Muscle layer of colon (tissue), 2 donors: ENCODE measurements around the gene ZFYVE19.

Source experiments
- H3K27ac ChIP-seq: one replicate; pipeline ENCODE4 v1.7.0; 2013; ENCODE audit warnings: low read depth, mild to moderate bottlenecking, low read length, moderate library complexity
- H3K27me3 ChIP-seq, 2 donors: one replicate each; pipeline ENCODE4 v1.7.0; 2013; ENCODE audit warnings: low read length in 2 of 2, mild to moderate bottlenecking in 2 of 2; ENCODE audit not compliant: insufficient read depth in 2 of 2, control insufficient read depth in 1 of 2
- H3K36me3 ChIP-seq: one replicate; pipeline ENCODE4 v1.7.0; 2013; ENCODE audit warnings: mild to moderate bottlenecking, low read length; ENCODE audit not compliant: insufficient read depth
- H3K4me1 ChIP-seq: one replicate; pipeline ENCODE4 v1.7.0; 2013; ENCODE audit warnings: mild to moderate bottlenecking, low read length; ENCODE audit not compliant: insufficient read depth
- H3K4me3 ChIP-seq, 2 donors: one replicate each; pipeline ENCODE4 v1.7.0; 2013; ENCODE audit warnings: low read length in 2 of 2, low read depth in 1 of 2, mild to moderate bottlenecking in 1 of 2, moderate library complexity in 1 of 2
- H3K9ac ChIP-seq: one replicate; pipeline ENCODE4 v1.7.0; 2013; ENCODE audit warnings: low read length
- H3K9me3 ChIP-seq: one replicate; pipeline ENCODE4 v1.7.0; 2013; ENCODE audit warnings: mild to moderate bottlenecking, low read length
- donor health status: abdominal sarcoma.
- donor health status: Adenocarcinoma of cecum.

The ZFYVE19 gene

GRCh38 chr15:40807028-40807887 lies at the start of gene ZFYVE19, which contains the start of gene DNAJC17:
ZFYVE19 (plus strand) TSS chr15:40807089; CDS start chr15:40807590, 501 bp downstream.
DNAJC17 (minus strand) TSS chr15:40807473; CDS start chr15:40807446, 27 bp downstream.
- H3K27me3 ChIP-seq, result no peaks in the 10 kb centered on the region
- peak within 1 kb of the TSS; percentile 93 for H3K9ac ChIP-seq
- H3K4me1 ChIP-seq, result peaks cover 15% of the 10 kb centered on the region
- peak within 1 kb of the TSS; percentile 90 for H3K27ac ChIP-seq
- peaks cover 9% of the 10 kb centered on the region for H3K36me3 ChIP-seq
- peak within 1 kb of the TSS; percentile 60 to 100 for H3K4me3 ChIP-seq
- H3K9me3 ChIP-seq, result no peaks in the 10 kb centered on the region

GRCh38 chr15:40759961-40760360 lies 46.9 kb upstream of the ZFYVE19 start:
- Histone ChIP-seq H3K27me3 (no peaks in the 10 kb centered on the region), H3K9me3 (no peaks in the 10 kb centered on the region), H3K4me1 (peaks cover 14% of the 10 kb centered on the region), H3K36me3 (no peaks in the 10 kb centered on the region), H3K27ac (no peak overlapping the region), H3K9ac (no peak overlapping the region), H3K4me3 (no peak overlapping the region)

DNA sequence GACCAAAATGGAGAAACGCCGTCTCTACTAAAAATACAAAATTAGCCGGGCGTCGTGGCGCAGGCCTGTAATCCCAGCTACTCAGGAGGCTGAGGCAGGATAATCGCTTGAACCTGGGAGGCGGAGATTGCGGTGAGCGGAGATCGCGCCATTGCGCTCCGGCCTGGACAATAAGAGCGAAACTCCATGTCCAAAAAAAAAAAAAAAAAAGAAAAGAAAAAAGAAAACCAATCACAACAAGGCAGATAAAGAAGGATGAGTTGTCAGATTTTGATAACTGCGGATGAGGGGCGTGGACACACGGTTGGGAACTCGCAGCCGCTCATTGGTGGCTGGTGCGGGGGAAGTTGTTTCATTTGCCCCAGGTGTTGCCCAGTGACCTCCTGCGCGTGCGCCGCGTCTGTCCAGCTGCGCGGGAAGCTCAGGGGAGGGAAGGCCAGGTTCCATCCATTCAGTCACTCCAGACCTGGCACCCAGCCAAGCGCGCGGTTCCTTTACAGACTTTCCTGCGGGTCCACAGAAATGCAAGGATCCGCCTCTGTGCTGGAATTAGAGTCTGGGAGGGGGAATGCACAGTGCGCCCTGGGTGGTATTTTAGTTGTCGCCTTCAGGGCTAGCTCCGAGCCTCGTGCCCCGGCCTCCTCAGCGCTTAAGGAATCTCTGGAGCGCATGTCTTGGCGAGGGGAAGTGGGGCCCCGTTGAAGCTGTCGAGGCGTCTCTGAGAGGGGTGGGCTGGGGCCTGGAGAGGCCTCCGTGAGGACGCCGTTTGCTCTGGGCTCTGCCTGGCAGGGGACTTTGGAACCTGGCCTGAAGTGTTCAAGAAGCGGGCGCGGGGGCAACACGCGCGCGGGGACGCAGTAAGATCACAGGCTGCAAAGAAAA lies 43.7 kb upstream of the ZFYVE19 start:
- H3K9me3 ChIP-seq, result no peaks in the 10 kb centered on the region
- H3K4me1 ChIP-seq, result peaks cover 14% of the 10 kb centered on the region
- H3K4me3 ChIP-seq, result peak overlapping the region; percentile 47 to 60
- no peak overlapping the region for H3K9ac ChIP-seq
- no peaks in the 10 kb centered on the region for H3K27me3 ChIP-seq
- no peaks in the 10 kb centered on the region for H3K36me3 ChIP-seq
- peak overlapping the region; percentile 70 for H3K27ac ChIP-seq

GRCh38 chr15:40763801-40764628 lies 42.9 kb upstream of the ZFYVE19 start, which contains the start of gene GCHFR:
GCHFR (plus strand) TSS chr15:40764068; CDS start chr15:40764181, 113 bp downstream.
- peaks cover 14% of the 10 kb centered on the region for H3K4me1 ChIP-seq
- no peaks in the 10 kb centered on the region for H3K9me3 ChIP-seq
- H3K27me3 ChIP-seq, result no peaks in the 10 kb centered on the region
- peak within 1 kb of the TSS; percentile 47 to 60 for H3K4me3 ChIP-seq
- no peak within 1 kb of the TSS for H3K9ac ChIP-seq
- peak within 1 kb of the TSS; percentile 70 for H3K27ac ChIP-seq
- H3K36me3 ChIP-seq, result no peaks in the 10 kb centered on the region

DNA sequence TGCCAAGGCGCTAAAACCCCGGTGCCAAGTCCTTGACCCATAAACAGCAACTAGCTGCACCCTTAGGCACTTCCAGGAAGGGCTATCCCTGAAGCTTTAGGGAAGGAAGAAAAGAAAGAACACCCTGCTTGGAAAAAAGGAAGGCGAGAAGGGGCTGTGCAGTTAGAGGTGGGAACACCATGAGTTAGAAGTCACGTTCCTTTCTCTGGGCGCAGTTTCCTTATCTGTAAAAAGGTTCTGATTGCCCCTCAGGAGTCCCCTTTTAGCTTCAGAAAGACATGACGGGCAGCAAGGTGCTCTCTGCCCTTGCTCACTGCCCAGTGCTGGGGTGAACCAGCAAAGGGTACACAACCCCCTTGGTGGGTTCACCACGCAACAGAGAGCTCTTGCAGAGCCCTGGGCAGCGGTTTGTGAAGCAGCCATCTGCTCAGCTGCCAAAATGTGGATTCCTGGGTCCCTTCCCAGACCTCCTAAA lies 42.2 kb upstream of the ZFYVE19 start:
- H3K27me3 ChIP-seq, result no peaks in the 10 kb centered on the region
- no peaks in the 10 kb centered on the region for H3K9me3 ChIP-seq
- peak overlapping the region; percentile 70 for H3K27ac ChIP-seq
- peaks cover 16% of the 10 kb centered on the region for H3K4me1 ChIP-seq
- H3K4me3 ChIP-seq, result peak overlapping the region in 1 of 2 donors; percentile 60
- H3K36me3 ChIP-seq, result no peaks in the 10 kb centered on the region
- no peak overlapping the region for H3K9ac ChIP-seq

DNA sequence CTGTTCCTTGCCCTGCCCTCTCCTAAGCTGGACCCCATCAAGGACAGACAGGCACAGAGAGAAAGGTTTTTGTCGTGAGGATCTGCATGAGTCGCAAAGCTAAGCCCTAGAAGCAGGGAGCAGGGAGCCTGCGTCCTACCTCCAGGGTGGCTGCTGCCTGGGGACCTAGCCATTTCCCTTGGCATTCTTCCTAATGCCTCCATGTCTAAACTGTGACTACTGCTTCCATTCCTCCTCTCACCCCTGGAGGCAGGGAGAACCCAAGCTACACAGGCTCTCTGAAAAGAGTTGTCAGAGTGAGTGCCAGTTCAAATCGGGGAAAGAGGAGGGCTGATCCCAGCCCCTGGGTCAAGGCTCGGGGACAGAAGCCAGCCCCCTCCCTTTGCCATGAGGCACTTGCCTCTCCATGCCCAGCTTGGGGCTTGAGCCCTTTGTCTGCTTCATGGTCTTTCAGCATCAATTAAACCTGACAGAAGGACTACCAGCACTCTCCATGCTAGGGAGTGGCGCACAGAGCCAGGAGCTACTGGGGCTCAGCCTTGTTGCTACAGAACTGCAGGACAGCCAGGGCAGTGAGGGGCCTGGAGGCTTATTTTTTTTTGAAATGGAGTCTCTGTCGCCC lies 40.6 kb upstream of the ZFYVE19 start:
- Histone ChIP-seq H3K4me1 (peaks cover 18% of the 10 kb centered on the region), H3K9ac (no peak overlapping the region), H3K4me3 (no peak overlapping the region), H3K9me3 (no peaks in the 10 kb centered on the region), H3K27ac (no peak overlapping the region), H3K27me3 (no peaks in the 10 kb centered on the region), H3K36me3 (peaks cover under 1% of the 10 kb centered on the region)

- no peak overlapping the region for H3K9ac ChIP-seq
- H3K9me3 ChIP-seq, result no peaks in the 10 kb centered on the region
- H3K27ac ChIP-seq, result no peak overlapping the region
- peaks cover 9% of the 10 kb centered on the region for H3K36me3 ChIP-seq
- H3K4me3 ChIP-seq, result no peak overlapping the region
- H3K4me1 ChIP-seq, result peaks cover 18% of the 10 kb centered on the region
- no peaks in the 10 kb centered on the region for H3K27me3 ChIP-seq
These were observed 39.7 kb upstream of the ZFYVE19 start for GRCh38 chr15:40766906-40767837.

GRCh38 chr15:40767838-40768500 lies 38.9 kb upstream of the ZFYVE19 start:
- H3K9ac ChIP-seq, result no peak overlapping the region
- no peaks in the 10 kb centered on the region for H3K27me3 ChIP-seq
- H3K36me3 ChIP-seq, result peaks cover 15% of the 10 kb centered on the region

DNA sequence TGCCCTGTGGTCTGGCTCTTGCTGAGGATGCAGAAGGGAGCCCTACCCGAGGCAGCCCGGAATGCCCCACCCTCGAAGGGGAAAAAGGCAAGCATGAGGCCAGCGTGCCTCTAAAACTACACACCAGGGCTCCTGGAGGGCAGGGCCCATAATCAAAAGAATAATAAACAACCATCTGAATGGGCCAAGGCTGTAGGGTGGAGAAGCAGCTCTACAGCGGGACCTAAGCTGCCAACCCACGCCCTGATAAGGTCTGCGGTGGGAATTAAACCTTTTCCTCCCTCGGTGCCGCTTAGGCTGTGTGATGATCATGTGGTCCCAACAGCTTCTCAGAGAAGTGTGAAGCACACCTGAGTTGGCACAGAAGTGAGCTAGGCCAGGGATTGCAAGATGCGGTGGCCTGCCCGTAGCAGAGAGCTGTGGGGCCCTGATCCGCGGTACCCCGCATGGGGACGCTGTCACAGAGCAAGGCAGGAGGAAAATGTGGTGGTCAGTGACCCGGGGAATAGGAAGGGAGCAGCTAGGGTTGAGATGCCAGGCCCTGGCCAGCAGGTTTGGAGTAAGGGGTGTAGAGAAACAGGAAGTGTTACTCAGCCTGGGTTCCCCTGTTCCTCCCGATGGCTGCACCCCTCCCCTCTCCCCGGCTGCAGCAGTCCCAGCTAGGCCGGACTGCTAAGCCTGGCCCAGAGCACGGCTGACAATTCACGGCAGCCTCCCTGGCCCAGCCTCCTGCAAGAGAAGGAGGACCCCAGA lies 38.2 kb upstream of the ZFYVE19 start:
- peaks cover 10% of the 10 kb centered on the region for H3K4me1 ChIP-seq

More at GRCh38 chr15:40767838-40768500, 38.9 kb upstream of the ZFYVE19 start:
- Histone ChIP-seq H3K4me1 (peaks cover 17% of the 10 kb centered on the region), H3K27ac (no peak overlapping the region), H3K4me3 (no peak overlapping the region), H3K9me3 (no peaks in the 10 kb centered on the region)

More for the DNA sequence above, 38.2 kb upstream of the ZFYVE19 start:
- Histone ChIP-seq H3K27ac (no peak overlapping the region), H3K27me3 (no peaks in the 10 kb centered on the region), H3K9ac (no peak overlapping the region), H3K4me3 (no peak overlapping the region), H3K36me3 (peaks cover 22% of the 10 kb centered on the region), H3K9me3 (no peaks in the 10 kb centered on the region)
